ENCODE measurements around the gene COPE. TPM values are rescaled to one million over a fixed set of nuclear protein-coding genes. Genes with fewer than 3 reads are reported as not detected.

The COPE gene
- polyA plus RNA-seq, 1 donor (not counting 4 experiments of a cell fraction or from before 2014, with no cell fraction given): 109 TPM

DNA sequence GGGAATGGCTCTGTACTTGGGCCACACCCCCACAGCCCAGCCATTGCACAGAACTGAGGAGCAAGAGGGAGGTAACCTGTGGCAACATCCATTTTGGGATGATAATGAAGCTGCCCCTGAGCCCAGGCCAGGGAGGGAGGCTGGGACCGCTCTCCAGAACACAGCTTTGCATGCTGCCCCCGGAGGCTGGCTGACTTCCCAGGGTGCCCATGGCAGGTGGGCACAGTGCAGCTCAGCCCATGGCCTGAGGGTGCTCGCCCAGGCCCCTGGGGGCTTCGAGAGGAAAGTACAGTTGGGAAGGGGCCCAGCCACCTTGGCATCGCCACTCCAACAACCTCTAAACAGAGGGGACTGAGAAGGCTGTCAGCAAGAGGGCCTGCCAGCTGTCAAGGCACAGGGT lies 5.7 kb downstream of the COPE start:
- Histone ChIP-seq H3K36me3 (ENCODE audit: control insufficient read depth in 2 of 2, extremely low read depth in 1 of 2, insufficient read depth in 2 of 2, low read length in 2 of 2) (peaks cover 21 to 31% of the 10 kb centered on the region in 2 experiments), H4K20me1 (ENCODE audit: control insufficient read depth, extremely low read depth, insufficient read depth, low read length) (no peaks in the 10 kb centered on the region)

DNA sequence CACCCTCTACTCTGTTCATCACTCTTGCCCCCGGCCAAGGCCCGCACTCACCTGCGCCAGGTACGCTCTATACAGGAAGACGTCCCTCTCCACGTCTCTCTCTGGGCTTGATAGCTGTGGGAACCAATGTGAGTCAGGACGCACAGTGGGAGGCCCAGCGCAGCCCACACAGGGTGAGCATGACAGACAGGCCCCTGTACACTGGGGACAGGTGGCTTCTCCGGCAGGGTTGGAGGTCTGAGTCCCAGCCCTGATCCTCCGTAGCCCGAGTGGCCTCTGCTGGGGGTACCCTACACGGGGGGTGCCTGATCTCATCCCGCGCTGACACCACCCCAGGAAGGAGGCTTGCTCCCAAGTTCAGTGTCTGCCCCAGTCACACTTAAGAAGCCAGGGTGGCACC lies 6.3 kb downstream of the COPE start:
- Histone ChIP-seq H3K27me3 (ENCODE audit: control insufficient read depth, extremely low read depth, insufficient read depth, low read length) (no peaks in the 10 kb centered on the region), H3K36me3 (ENCODE audit: control insufficient read depth in 2 of 2, extremely low read depth in 1 of 2, insufficient read depth in 2 of 2, low read length in 2 of 2) (peaks cover 21 to 33% of the 10 kb centered on the region in 2 experiments), H3K4me2 (ENCODE audit: control insufficient read depth, extremely low read depth, insufficient read depth, low read depth, low read length) (no peak overlapping the region), H3K4me1 (ENCODE audit: control insufficient read depth, extremely low read depth, insufficient read depth, low read length) (no peaks in the 10 kb centered on the region), H2AFZ (ENCODE audit: control insufficient read depth, low read length) (no peak overlapping the region), H3K4me3 (ENCODE audit: control insufficient read depth in 2 of 3, extremely low read depth in 1 of 3, insufficient read depth in 2 of 3, low read depth in 1 of 3, low read length in 3 of 3) (no peak overlapping the region), H3K9ac (ENCODE audit: control insufficient read depth, extremely low read depth, insufficient read depth, low read length) (no peak overlapping the region), H3K79me2 (ENCODE audit: control insufficient read depth, insufficient read depth, low read length) (peaks cover 43% of the 10 kb centered on the region), H3K9me3 (ENCODE audit: control insufficient read depth, low read depth, low read length) (no peaks in the 10 kb centered on the region), H3K9me1 (ENCODE audit: control insufficient read depth, extremely low read depth, insufficient read depth, low read length) (no peaks in the 10 kb centered on the region), H3K27ac (ENCODE audit: control insufficient read depth, insufficient read depth, low read length) (no peak overlapping the region), H4K20me1 (ENCODE audit: control insufficient read depth, extremely low read depth, insufficient read depth, low read length) (no peaks in the 10 kb centered on the region)
- TF ChIP-seq EZH2 (IDR thresholded peaks at IDR 0.05; ENCODE audit: low read length): no peak
- TF ChIP-seq CTCF (optimal IDR thresholded peaks at IDR 0.05 in 1 of 3, IDR thresholded peaks at IDR 0.05 in 1 of 3, conservative IDR thresholded peaks at IDR 0.05 in 1 of 3; ENCODE audit: extremely low read depth in 1 of 3, insufficient read depth in 2 of 3, low read length in 3 of 3): no peak
- DNase-seq (ENCODE audit: low read depth, low spot score) (no peak), FAIRE-seq (no peak)
- dilution Hi-C loops (cut with MboI; ENCODE audit: extremely low pct_ligation_motif_present, low sequenced_read_pairs): no loop called here

More for the DNA sequence above, 5.7 kb downstream of the COPE start:
- no peak overlapping the region for H3K9ac ChIP-seq (ENCODE audit: control insufficient read depth, extremely low read depth, insufficient read depth, low read length)
- FAIRE-seq: no peak
- no peak overlapping the region for H2AFZ ChIP-seq (ENCODE audit: control insufficient read depth, low read length)
- H3K4me3 ChIP-seq (ENCODE audit: control insufficient read depth in 2 of 3, extremely low read depth in 1 of 3, insufficient read depth in 2 of 3, low read depth in 1 of 3, low read length in 3 of 3): no peak overlapping the region
- H3K27me3 ChIP-seq (ENCODE audit: control insufficient read depth, extremely low read depth, insufficient read depth, low read length): no peaks in the 10 kb centered on the region
- dilution Hi-C loops (cut with MboI; ENCODE audit: extremely low pct_ligation_motif_present, low sequenced_read_pairs): no loop called here
- peaks cover 5% of the 10 kb centered on the region for H3K4me1 ChIP-seq (ENCODE audit: control insufficient read depth, extremely low read depth, insufficient read depth, low read length)
- no peaks in the 10 kb centered on the region for H3K9me1 ChIP-seq (ENCODE audit: control insufficient read depth, extremely low read depth, insufficient read depth, low read length)
- no peak for DNase-seq (ENCODE audit: low read depth, low spot score)
- H3K4me2 ChIP-seq (ENCODE audit: control insufficient read depth, extremely low read depth, insufficient read depth, low read depth, low read length): no peak overlapping the region
- H3K9me3 ChIP-seq (ENCODE audit: control insufficient read depth, low read depth, low read length): no peaks in the 10 kb centered on the region
- TF ChIP-seq CTCF (optimal IDR thresholded peaks at IDR 0.05 in 1 of 3, IDR thresholded peaks at IDR 0.05 in 1 of 3, conservative IDR thresholded peaks at IDR 0.05 in 1 of 3; ENCODE audit: extremely low read depth in 1 of 3, insufficient read depth in 2 of 3, low read length in 3 of 3): no peak
- no peak for TF ChIP-seq EZH2 (IDR thresholded peaks at IDR 0.05; ENCODE audit: low read length)
- H3K79me2 ChIP-seq (ENCODE audit: control insufficient read depth, insufficient read depth, low read length): peaks cover 47% of the 10 kb centered on the region
- H3K27ac ChIP-seq (ENCODE audit: control insufficient read depth, insufficient read depth, low read length): no peak overlapping the region
